Measurements from ENCODE around the gene SLC8B1. TPM values are rescaled to one million over a fixed set of nuclear protein-coding genes. Genes with fewer than 3 reads are reported as not detected.

SLC8B1 gene
- total RNA-seq, 1 donor from 2014 or later = 22.4 TPM

GRCh38 chr12:113329791-113330417 is 5.0 kb downstream of the SLC8B1 start:
- CTCF ChIA-PET = no interaction called here
- H3K27ac Mint-ChIP-seq = no peak overlapping the region
- ATAC-seq (ENCODE audit: low read depth) (no peak), DNase-seq (no peak)
- TF ChIP-seq CTCF (IDR thresholded peaks at IDR 0.05) = no peak
- H3K4me3 Mint-ChIP-seq = no peak overlapping the region
- peaks cover 31% of the 10 kb centered on the region for H3K4me1 Mint-ChIP-seq
- H3K36me3 Mint-ChIP-seq (ENCODE audit: low read depth) = peaks cover 33% of the 10 kb centered on the region
- no peaks in the 10 kb centered on the region for H3K9me3 Mint-ChIP-seq
- POLR2A ChIA-PET = no interaction called here
- intact Hi-C loops (cut with micrococcal nuclease) = no loop called here
- no peaks in the 10 kb centered on the region for H3K27me3 Mint-ChIP-seq

- H3K4me1 Mint-ChIP-seq = peaks cover 25% of the 10 kb centered on the region
- no peak for DNase-seq
- H3K27ac Mint-ChIP-seq = no peak overlapping the region
- TF ChIP-seq CTCF (IDR thresholded peaks at IDR 0.05) = no peak
- peaks cover 30% of the 10 kb centered on the region for H3K36me3 Mint-ChIP-seq (ENCODE audit: low read depth)
- H3K27me3 Mint-ChIP-seq = no peaks in the 10 kb centered on the region
- ChIA-PET CTCF (no interaction called here), POLR2A (interaction anchor here (0.7 kb wide), 1 partner anchor 12 kb away, joined by 3 read pairs; no protein-coding TSS in a partner anchor)
- no peak for ATAC-seq (ENCODE audit: low read depth)
- intact Hi-C loops (cut with micrococcal nuclease) = no loop called here
- H3K4me3 Mint-ChIP-seq = no peak overlapping the region
- H3K9me3 Mint-ChIP-seq = no peaks in the 10 kb centered on the region
These were observed 5.7 kb downstream of the SLC8B1 start for GRCh38 chr12:113329022-113329790.

GRCh38 chr12:113328368-113328889 is 6.5 kb downstream of the SLC8B1 start:
- no peak overlapping the region for H3K4me3 Mint-ChIP-seq
- peaks cover 34% of the 10 kb centered on the region for H3K36me3 Mint-ChIP-seq (ENCODE audit: low read depth)
- POLR2A ChIA-PET = interaction anchor here (0.6 to 0.7 kb wide), 2 partner anchors 12 to 13 kb away, joined by 3 to 4 read pairs; no protein-coding TSS in a partner anchor
- CTCF ChIA-PET = no interaction called here
- DNase-seq (no peak), ATAC-seq (ENCODE audit: low read depth) (no peak)
- TF ChIP-seq CTCF (IDR thresholded peaks at IDR 0.05) = no peak
- H3K9me3 Mint-ChIP-seq = no peaks in the 10 kb centered on the region
- H3K27ac Mint-ChIP-seq = no peak overlapping the region
- H3K27me3 Mint-ChIP-seq = no peaks in the 10 kb centered on the region
- intact Hi-C loops (cut with micrococcal nuclease) = no loop called here
- H3K4me1 Mint-ChIP-seq = peaks cover 18% of the 10 kb centered on the region

GRCh38 chr12:113326775-113327395 is 8.0 kb downstream of the SLC8B1 start:
- peaks cover 3% of the 10 kb centered on the region for H3K9me3 Mint-ChIP-seq
- H3K4me3 Mint-ChIP-seq = no peak overlapping the region
- POLR2A ChIA-PET = no interaction called here
- H3K27me3 Mint-ChIP-seq = no peaks in the 10 kb centered on the region
- DNase-seq = no peak
- peaks cover 3% of the 10 kb centered on the region for H3K4me1 Mint-ChIP-seq
- intact Hi-C loops (cut with micrococcal nuclease) = no loop called here
- H3K36me3 Mint-ChIP-seq (ENCODE audit: low read depth) = peaks cover 35% of the 10 kb centered on the region
- no peak for TF ChIP-seq CTCF (IDR thresholded peaks at IDR 0.05)
- H3K27ac Mint-ChIP-seq = no peak overlapping the region
- ATAC-seq (ENCODE audit: low read depth) = no peak
- CTCF ChIA-PET = interaction anchor here (1.2 kb wide), 1 partner anchor 8 kb away, joined by 3 read pairs; the partner anchor contains the start of gene SLC8B1

GRCh38 chr12:113325916-113326315 is 9.0 kb downstream of the SLC8B1 start:
- DNase-seq = no peak
- Mint-ChIP-seq H3K4me3 (no peak overlapping the region), H3K27me3 (no peaks in the 10 kb centered on the region), H3K9me3 (peaks cover 3% of the 10 kb centered on the region), H3K36me3 (ENCODE audit: low read depth) (peaks cover 34% of the 10 kb centered on the region), H3K27ac (no peak overlapping the region), H3K4me1 (no peaks in the 10 kb centered on the region)
- intact Hi-C loops (cut with micrococcal nuclease) = no loop called here
- ChIA-PET CTCF (interaction anchor here (1.2 kb wide), 1 partner anchor 9 kb away, joined by 3 read pairs; the partner anchor contains the start of gene SLC8B1), POLR2A (no interaction called here)
- no peak for ATAC-seq (ENCODE audit: low read depth)
- TF ChIP-seq CTCF (IDR thresholded peaks at IDR 0.05) = no peak

Data from activated B cell treated with CpG ODN at 0.5 μM for 24 hours (primary cell).